GM12878 (cell line): ENCODE measurements around the gene BFSP2. TPM values are rescaled to one million over a fixed set of nuclear protein-coding genes. Genes with fewer than 3 reads are reported as not detected.

Experiments
- ATAC-seq: fragments of 200-7000 bp; cut with Tn5 transposase; 3 replicates; pipeline ENCODE4 v1.9.1; 2020; ENCODE audit warnings: mild to moderate bottlenecking, moderate library complexity
- BruUV-seq: library from RNA; stranded (reverse); fragments of 400-500 nt; replicated peaks from 2 replicates; lab custom pipeline; 2021; lab: Mats Ljungman, UMichigan
- CTCF ChIA-PET: fragments of 300-600 bp; sonication (Branson Sonifier 250); formaldehyde crosslinking; extraction: SDS; loops from one replicate; lab custom pipeline; 2021; ENCODE audit warnings: inconsistent platforms; lab: Yijun Ruan, JAX
- POLR2A ChIA-PET: fragments of 350-600 bp; formaldehyde crosslinking; extraction: SDS; loops from one replicate; lab custom pipeline; 2021; ENCODE audit warnings: inconsistent platforms; lab: Charles Lee
- RAD21 ChIA-PET: fragments of 300-600 bp; sonication (Branson Sonifier 250); formaldehyde crosslinking; loops from one replicate; lab custom pipeline; 2023; ENCODE audit warnings: antibody characterized with exemption; ENCODE audit not compliant: unreplicated experiment; lab: Charles Lee
- SMC1A ChIA-PET: fragments of 300-600 bp; sonication (Branson Sonifier 250); formaldehyde crosslinking; loops from one replicate; lab custom pipeline; 2023; ENCODE audit not compliant: unreplicated experiment, uncharacterized antibody; lab: Charles Lee
- DNase-seq: peaks from one replicate; pipeline ENCODE4 v3.0.0-alpha.2; 2011; ENCODE audit warnings: low read depth, low spot score
- FAIRE-seq: peaks from 3 replicates; lab custom pipeline; 2011; peaks lifted over from hg19 to GRCh38; lab: Jason Lieb, UNC
- H2AFZ ChIP-seq: 2 replicates; pipeline ENCODE4 v1.6.0; 2011; ENCODE audit warnings: low read depth, low read length, control low read depth; ENCODE audit not compliant: control insufficient read depth
- H3K27ac ChIP-seq: 2 replicates; pipeline ENCODE4 v1.5.1; 2011; ENCODE audit warnings: control low read depth; ENCODE audit not compliant: control insufficient read depth, insufficient read depth
- H3K27me3 ChIP-seq, 2 experiments: replicated peaks in 1 of 2; 2 replicates each; pipeline versions ENCODE4 v1.6.0 to v1.6.1; 2011; ENCODE audit warnings: low read length in 1 of 2; ENCODE audit not compliant: control insufficient read depth in 2 of 2, insufficient read depth in 2 of 2
- H3K36me3 ChIP-seq, 2 experiments: 2 replicates each; pipeline ENCODE4 v1.5.1; 2011; ENCODE audit warnings: low read length in 1 of 2; ENCODE audit not compliant: control insufficient read depth in 2 of 2, insufficient read depth in 2 of 2
- H3K4me1 ChIP-seq: 2 replicates; pipeline ENCODE4 v1.6.1; 2011; ENCODE audit warnings: mild to moderate bottlenecking, low read length, moderate library complexity, mixed read lengths; ENCODE audit not compliant: control insufficient read depth, insufficient read depth
- H3K4me2 ChIP-seq: 2 replicates; pipeline ENCODE4 v1.6.0; 2011; ENCODE audit warnings: control low read depth; ENCODE audit not compliant: control insufficient read depth, insufficient read depth
- H3K4me3 ChIP-seq: fragments of 200-600 bp; sonication (generic); 2 replicates; pipeline ENCODE4 v1.5.1; 2016
- H3K79me2 ChIP-seq: 2 replicates; pipeline ENCODE4 v1.6.0; 2011; ENCODE audit warnings: low read length; ENCODE audit not compliant: control insufficient read depth, insufficient read depth
- H3K9ac ChIP-seq: 2 replicates; pipeline ENCODE4 v1.8.0; 2011; ENCODE audit warnings: low read length, control low read depth, mixed read lengths; ENCODE audit not compliant: control insufficient read depth, insufficient read depth
- H3K9me3 ChIP-seq: replicated peaks from 3 replicates; pipeline ENCODE4 v1.5.1; 2011; ENCODE audit warnings: mild to moderate bottlenecking, low read length; ENCODE audit not compliant: control insufficient read depth, insufficient read depth
- H4K20me1 ChIP-seq: 2 replicates; pipeline ENCODE4 v1.6.0; 2011; ENCODE audit not compliant: control insufficient read depth, insufficient read depth
- MYB ChIP-seq: fragments of 150-350 bp; IDR thresholded peaks from 2 replicates; pipeline ENCODE4 v1.6.1; 2014; ENCODE audit warnings: mild to moderate bottlenecking, low read depth, low read length, borderline replicate concordance
- WGBS: methylation state at CpG from one replicate; pipeline ENCODE4 v1.1.6; 2016; ENCODE audit warnings: low lambda C conversion rate; ENCODE audit not compliant: insufficient replicate concordance, insufficient coverage; ENCODE audit errors: missing lambda C conversion rate; 5-methylcytosine and 5-hydroxymethylcytosine counted together
- in situ Hi-C: fragments of 300-500 bp; cut with MboI; formaldehyde crosslinking; loops from 9 replicates; pipeline ENCODE4 v1.14.3; 2018; ENCODE audit warnings: mixed read lengths
- intact Hi-C: fragments of 100-400 bp; cut with micrococcal nuclease; formaldehyde crosslinking; loops from one replicate; pipeline ENCODE4 v1.14.2; 2022; ENCODE audit not compliant: unreplicated experiment
- polyA plus RNA-seq, 11 experiments: library from polyadenylated mRNA; depleted of rRNA in 4 of 11; unstranded in 6 of 11; stranded (reverse) in 5 of 11; fragments of >200 nt; fragmentation: Nextera tagmentation in 4 of 11; fragmentation: Illumina TruSeq in 1 of 11; extraction: Ambion mirVana in 4 of 11; extraction: Trizol in 1 of 11; gene quantifications; 1 replicate in 1 of 11; 2 replicates in 10 of 11; pipeline versions ENCODE4 v1.2.1 to v1.2.3, GENCODE V29; 2011 to 2016; ENCODE audit warnings: inconsistent platforms in 2 of 11, missing spikeins in 2 of 11, low read depth in 1 of 11
- total RNA-seq, 4 experiments: library from RNA; depleted of rRNA in 3 of 4; stranded (reverse); fragments of >200 nt in 3 of 4; fragmentation: Illumina TruSeq in 1 of 4; extraction: Trizol in 1 of 4; gene quantifications; 2 replicates each; pipeline versions ENCODE4 v1.2.1 to v1.2.3, GENCODE V29; 2013 to 2021
- TF ChIP-seq, protein P1 (sequence below): IDR thresholded peaks from 2 replicates; pipeline ENCODE4 v1.6.1; 2012; ENCODE audit warnings: mild to moderate bottlenecking, low read depth, low read length

The BFSP2 gene
- total and polyA plus RNA-seq, 10 of the 15 experiments (the other 5 are each of a cell fraction or from before 2014, with no cell fraction given), result 1.5 to 20.4 (median 7.3) TPM

DNA sequence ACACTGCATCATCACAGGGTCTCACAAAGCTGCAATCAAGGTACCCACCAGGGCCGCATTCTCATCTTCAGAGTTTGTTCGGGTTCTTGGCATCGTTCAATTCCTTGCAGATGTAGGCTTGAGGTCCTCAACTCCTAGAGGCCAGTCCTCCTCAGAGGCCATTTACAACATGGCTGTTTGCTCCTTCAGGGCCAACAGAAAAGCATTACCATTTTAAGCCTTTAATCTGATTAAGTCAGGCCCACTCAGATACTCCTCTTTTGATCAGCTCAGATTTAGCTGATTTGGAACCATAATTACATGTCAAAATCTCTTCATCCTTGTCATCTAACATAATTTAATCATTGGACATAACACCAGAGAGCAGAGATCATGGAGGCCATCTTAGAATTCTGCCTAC, 55.4 kb downstream of the BFSP2 start:
- FAIRE-seq, result no peak
- H3K36me3 ChIP-seq, result no peaks in the 10 kb centered on the region
- WGBS, result 60% methylated on average over 3 of the region's 3 CpGs
- ChIA-PET CTCF (interaction anchor here (0.8 to 12.3 kb wide), 6 partner anchors 10 to 124 kb away, joined by 3 to 114 read pairs (median 12); partner anchors contain the start of gene CDV3), SMC1A (interaction anchor here (0.7 to 20.4 kb wide), 5 partner anchors 12 to 120 kb away, joined by 3 to 380 read pairs (median 4); no protein-coding TSS in a partner anchor)
- no peak overlapping the region for H3K4me2 ChIP-seq
- H3K9me3 ChIP-seq, result no peaks in the 10 kb centered on the region
- TF ChIP-seq, protein P1, sequence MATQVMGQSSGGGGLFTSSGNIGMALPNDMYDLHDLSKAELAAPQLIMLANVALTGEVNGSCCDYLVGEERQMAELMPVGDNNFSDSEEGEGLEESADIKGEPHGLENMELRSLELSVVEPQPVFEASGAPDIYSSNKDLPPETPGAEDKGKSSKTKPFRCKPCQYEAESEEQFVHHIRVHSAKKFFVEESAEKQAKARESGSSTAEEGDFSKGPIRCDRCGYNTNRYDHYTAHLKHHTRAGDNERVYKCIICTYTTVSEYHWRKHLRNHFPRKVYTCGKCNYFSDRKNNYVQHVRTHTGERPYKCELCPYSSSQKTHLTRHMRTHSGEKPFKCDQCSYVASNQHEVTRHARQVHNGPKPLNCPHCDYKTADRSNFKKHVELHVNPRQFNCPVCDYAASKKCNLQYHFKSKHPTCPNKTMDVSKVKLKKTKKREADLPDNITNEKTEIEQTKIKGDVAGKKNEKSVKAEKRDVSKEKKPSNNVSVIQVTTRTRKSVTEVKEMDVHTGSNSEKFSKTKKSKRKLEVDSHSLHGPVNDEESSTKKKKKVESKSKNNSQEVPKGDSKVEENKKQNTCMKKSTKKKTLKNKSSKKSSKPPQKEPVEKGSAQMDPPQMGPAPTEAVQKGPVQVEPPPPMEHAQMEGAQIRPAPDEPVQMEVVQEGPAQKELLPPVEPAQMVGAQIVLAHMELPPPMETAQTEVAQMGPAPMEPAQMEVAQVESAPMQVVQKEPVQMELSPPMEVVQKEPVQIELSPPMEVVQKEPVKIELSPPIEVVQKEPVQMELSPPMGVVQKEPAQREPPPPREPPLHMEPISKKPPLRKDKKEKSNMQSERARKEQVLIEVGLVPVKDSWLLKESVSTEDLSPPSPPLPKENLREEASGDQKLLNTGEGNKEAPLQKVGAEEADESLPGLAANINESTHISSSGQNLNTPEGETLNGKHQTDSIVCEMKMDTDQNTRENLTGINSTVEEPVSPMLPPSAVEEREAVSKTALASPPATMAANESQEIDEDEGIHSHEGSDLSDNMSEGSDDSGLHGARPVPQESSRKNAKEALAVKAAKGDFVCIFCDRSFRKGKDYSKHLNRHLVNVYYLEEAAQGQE, result no peak
- TF ChIP-seq MYB, result no peak
- TF ChIP-seq, all 136 proteins: peak for 0
- Histone ChIP-seq H3K27me3 (no peaks in the 10 kb centered on the region), H3K4me1 (peaks cover 6% of the 10 kb centered on the region), H2AFZ (no peak overlapping the region), H4K20me1 (no peaks in the 10 kb centered on the region), H3K27ac (no peak overlapping the region), H3K9ac (no peak overlapping the region), H3K79me2 (no peaks in the 10 kb centered on the region), H3K4me3 (no peak overlapping the region)
- ATAC-seq (no peak), DNase-seq (no peak)
- ChIA-PET POLR2A (interaction anchor here (1.0 to 1.2 kb wide), 2 partner anchors 8 to 19 kb away, joined by 3 read pairs; no protein-coding TSS in a partner anchor), RAD21 (interaction anchor here (0.6 kb wide), 1 partner anchor 197 kb away, joined by 3 read pairs; no protein-coding TSS in a partner anchor)
- BruUV-seq, result no TSS peak
- in situ Hi-C loops, result loop anchor here (25.0 kb wide), 1 partner anchor 1032 kb away; the partner anchor contains the start of genes ANAPC13 and CEP63
- intact Hi-C loops, result no loop called here
